Brain microvascular endothelial cell (primary cell): ENCODE results near the gene SVOPL.

Experiments
- DNase-seq: peaks from one replicate; pipeline ENCODE4 v3.0.0-alpha.2; 2020
- H3K27ac ChIP-seq: fragments of 250-450 bp; sonication (Bioruptor Pico); 2 replicates; pipeline ENCODE4 v1.5.1; 2020; ENCODE audit warnings: mild to moderate bottlenecking, moderate library complexity
- H3K27me3 ChIP-seq: fragments of 250-450 bp; sonication (Bioruptor Pico); replicated peaks from 2 replicates; pipeline ENCODE4 v1.5.1; 2020; ENCODE audit warnings: mild to moderate bottlenecking
- H3K36me3 ChIP-seq: fragments of 250-450 bp; sonication (Bioruptor Pico); replicated peaks from 2 replicates; pipeline ENCODE4 v1.5.1; 2020; ENCODE audit warnings: mild to moderate bottlenecking
- H3K4me3 ChIP-seq: 2 replicates; pipeline ENCODE4 v1.5.1; 2011; ENCODE audit warnings: low read depth, mild to moderate bottlenecking, control low read depth, low read length, moderate library complexity
- in situ Hi-C: cut with HindIII; loops from 2 replicates; pipeline ENCODE4 v1.10.0; 2017; ENCODE audit warnings: low sequenced_read_pairs, low pct_ligation_motif_present
- TF ChIP-seq, protein P1 (sequence below): IDR thresholded peaks from 2 replicates; pipeline ENCODE4 v1.5.1; 2011; ENCODE audit warnings: low read depth, mild to moderate bottlenecking, moderate library complexity, low read length, control low read depth, inconsistent platforms; ENCODE audit errors: missing control alignments

SVOPL gene

GRCh38 chr7:138684340-138684739 is 16.8 kb downstream of the SVOPL start:
- in situ Hi-C loops, result no loop called here

GRCh38 chr7:138679793-138680192 is 21.4 kb downstream of the SVOPL start:
- no peak for DNase-seq
- Histone ChIP-seq H3K36me3 (no peaks in the 10 kb centered on the region), H3K27ac (no peak overlapping the region), H3K4me3 (no peak overlapping the region), H3K27me3 (no peaks in the 10 kb centered on the region)
- in situ Hi-C loops, result no loop called here
- TF ChIP-seq, protein P1, sequence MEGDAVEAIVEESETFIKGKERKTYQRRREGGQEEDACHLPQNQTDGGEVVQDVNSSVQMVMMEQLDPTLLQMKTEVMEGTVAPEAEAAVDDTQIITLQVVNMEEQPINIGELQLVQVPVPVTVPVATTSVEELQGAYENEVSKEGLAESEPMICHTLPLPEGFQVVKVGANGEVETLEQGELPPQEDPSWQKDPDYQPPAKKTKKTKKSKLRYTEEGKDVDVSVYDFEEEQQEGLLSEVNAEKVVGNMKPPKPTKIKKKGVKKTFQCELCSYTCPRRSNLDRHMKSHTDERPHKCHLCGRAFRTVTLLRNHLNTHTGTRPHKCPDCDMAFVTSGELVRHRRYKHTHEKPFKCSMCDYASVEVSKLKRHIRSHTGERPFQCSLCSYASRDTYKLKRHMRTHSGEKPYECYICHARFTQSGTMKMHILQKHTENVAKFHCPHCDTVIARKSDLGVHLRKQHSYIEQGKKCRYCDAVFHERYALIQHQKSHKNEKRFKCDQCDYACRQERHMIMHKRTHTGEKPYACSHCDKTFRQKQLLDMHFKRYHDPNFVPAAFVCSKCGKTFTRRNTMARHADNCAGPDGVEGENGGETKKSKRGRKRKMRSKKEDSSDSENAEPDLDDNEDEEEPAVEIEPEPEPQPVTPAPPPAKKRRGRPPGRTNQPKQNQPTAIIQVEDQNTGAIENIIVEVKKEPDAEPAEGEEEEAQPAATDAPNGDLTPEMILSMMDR, result no peak

More at GRCh38 chr7:138684340-138684739, 16.8 kb downstream of the SVOPL start:
- Histone ChIP-seq H3K27ac (no peak overlapping the region), H3K36me3 (no peaks in the 10 kb centered on the region), H3K27me3 (no peaks in the 10 kb centered on the region), H3K4me3 (no peak overlapping the region)
- TF ChIP-seq, protein P1, result no peak
- DNase-seq, result peak; percentile 40

DNA sequence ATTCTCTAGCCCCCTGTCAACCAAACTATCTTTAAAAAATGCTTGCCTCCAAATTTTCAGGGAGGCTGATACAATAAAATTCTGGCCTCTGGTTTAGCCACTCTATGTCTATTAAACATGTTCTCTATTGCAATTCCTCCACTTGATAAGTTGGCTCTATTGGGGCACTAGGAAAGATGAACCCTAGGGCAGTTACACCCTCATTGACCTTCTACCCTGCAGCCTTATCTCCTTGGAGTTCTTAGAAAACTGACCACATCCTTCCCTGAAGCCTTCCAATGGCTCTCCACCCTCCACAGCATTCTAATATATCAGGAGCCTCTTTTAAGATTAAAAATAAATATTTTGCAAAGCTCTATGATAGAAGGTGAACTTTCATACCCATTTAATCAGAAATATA is 30.6 kb downstream of the SVOPL start:
- H3K36me3 ChIP-seq, result no peaks in the 10 kb centered on the region
- no peaks in the 10 kb centered on the region for H3K27me3 ChIP-seq
- H3K27ac ChIP-seq, result no peak overlapping the region
- no peak overlapping the region for H3K4me3 ChIP-seq
- in situ Hi-C loops, result no loop called here
- TF ChIP-seq, protein P1, result no peak
- DNase-seq, result no peak

- DNase-seq, result no peak
- no peaks in the 10 kb centered on the region for H3K36me3 ChIP-seq
- TF ChIP-seq, protein P1, result no peak
- H3K4me3 ChIP-seq, result no peak overlapping the region
- H3K27me3 ChIP-seq, result no peaks in the 10 kb centered on the region
- in situ Hi-C loops, result no loop called here
- no peak overlapping the region for H3K27ac ChIP-seq
Observed at GRCh38 chr7:138669364-138669763, 31.8 kb downstream of the SVOPL start.

GRCh38 chr7:138668946-138669345 is 32.2 kb downstream of the SVOPL start:
- no peak overlapping the region for H3K27ac ChIP-seq
- in situ Hi-C loops, result no loop called here
- no peaks in the 10 kb centered on the region for H3K36me3 ChIP-seq
- no peak overlapping the region for H3K4me3 ChIP-seq
- TF ChIP-seq, protein P1, result no peak
- H3K27me3 ChIP-seq, result no peaks in the 10 kb centered on the region
- no peak for DNase-seq

GRCh38 chr7:138668229-138668596 is 32.9 kb downstream of the SVOPL start:
- no peak for DNase-seq
- H3K27ac ChIP-seq, result no peak overlapping the region
- H3K27me3 ChIP-seq, result no peaks in the 10 kb centered on the region
- H3K36me3 ChIP-seq, result no peaks in the 10 kb centered on the region
- in situ Hi-C loops, result no loop called here
- H3K4me3 ChIP-seq, result no peak overlapping the region
- TF ChIP-seq, protein P1, result no peak
